HG03103 (cell line): ENCODE data around the gene ZNF423.
"Not testable (repeated sequence)": the region's sequence is repeated elsewhere in the genome, so short reads cannot be mapped to it uniquely, and the experiment has no call there.

ENCODE experiments used
- ATAC-seq: cut with Tn5 transposase; IDR thresholded peaks from one replicate; pipeline ENCODE4 v1.9.1; 2021; ENCODE audit warnings: low read depth; ENCODE audit not compliant: unreplicated experiment

ZNF423 gene

GRCh38 chr16:49526860-49527365, 329.0 kb downstream of the ZNF423 start:
- no peak for ATAC-seq

GRCh38 chr16:49524947-49525315, 331.0 kb downstream of the ZNF423 start:
- no peak for ATAC-seq

GRCh38 chr16:49524216-49524946, 331.5 kb downstream of the ZNF423 start:
- no peak for ATAC-seq

DNA sequence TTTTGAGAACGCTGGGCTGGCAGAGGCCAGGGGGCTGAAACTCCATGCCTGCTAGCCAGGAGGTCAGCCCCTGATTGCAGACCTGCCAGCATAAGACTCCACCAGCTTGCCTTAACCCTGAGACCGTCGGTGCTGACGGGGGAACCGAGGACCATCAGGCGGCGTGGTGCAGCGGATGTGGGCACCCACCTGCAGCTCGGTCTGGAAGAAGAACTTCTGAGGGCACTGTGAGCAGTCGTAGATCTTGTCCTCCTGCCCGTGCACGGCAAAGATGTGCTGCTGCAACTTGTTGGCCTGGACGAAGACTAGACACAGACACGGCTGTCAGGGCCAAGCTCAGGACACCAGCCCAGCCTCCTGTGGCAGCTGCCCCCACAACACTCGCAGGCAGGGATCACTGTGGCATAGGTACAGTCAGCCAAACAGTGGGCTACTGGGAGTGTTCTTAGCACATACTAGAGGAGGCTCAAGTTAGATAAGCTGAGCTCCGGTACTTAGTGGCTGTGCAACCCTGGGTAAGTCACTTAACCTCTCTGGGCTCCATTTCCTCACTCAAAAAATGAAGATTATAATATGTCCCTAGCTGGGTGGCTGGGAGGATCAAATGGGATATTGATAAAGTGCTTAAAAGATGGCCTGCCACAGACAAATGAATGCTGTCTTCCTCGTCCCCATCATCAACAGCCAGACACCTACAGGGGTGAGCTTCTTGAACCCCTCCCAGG, 332.3 kb downstream of the ZNF423 start:
- no peak for ATAC-seq

- no peak for ATAC-seq
These were observed 334.1 kb downstream of the ZNF423 start for GRCh38 chr16:49521734-49522325.

DNA sequence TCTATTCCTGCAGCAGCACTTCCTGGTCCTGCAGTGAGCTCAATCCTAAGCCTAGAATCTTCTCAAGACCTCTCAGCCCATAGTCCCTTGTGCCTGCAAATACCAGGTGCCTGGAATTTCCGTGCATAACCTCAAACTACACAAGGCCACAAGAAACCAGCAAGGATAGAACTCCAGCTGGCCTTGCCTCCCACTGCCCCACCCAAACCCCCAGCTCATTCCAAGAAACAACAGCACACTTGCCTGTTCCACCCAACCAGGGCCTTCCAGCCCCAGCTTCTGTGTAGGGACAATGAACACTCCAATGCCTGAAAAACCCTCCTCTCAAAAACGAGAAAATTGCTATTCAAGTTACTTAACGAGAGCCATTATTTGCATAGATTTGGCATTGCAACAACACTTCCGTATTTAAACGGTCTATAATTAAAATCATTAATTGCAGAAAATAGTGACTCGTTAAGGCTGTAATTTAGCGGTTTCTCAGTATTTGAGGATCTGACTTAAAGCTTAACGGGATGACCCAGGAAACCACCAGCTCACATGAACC, 335.3 kb downstream of the ZNF423 start:
- ATAC-seq = no peak

- no peak for ATAC-seq
These were observed 336.2 kb downstream of the ZNF423 start for GRCh38 chr16:49519741-49520140.

GRCh38 chr16:49519008-49519656, 336.8 kb downstream of the ZNF423 start:
- ATAC-seq = no peak

DNA sequence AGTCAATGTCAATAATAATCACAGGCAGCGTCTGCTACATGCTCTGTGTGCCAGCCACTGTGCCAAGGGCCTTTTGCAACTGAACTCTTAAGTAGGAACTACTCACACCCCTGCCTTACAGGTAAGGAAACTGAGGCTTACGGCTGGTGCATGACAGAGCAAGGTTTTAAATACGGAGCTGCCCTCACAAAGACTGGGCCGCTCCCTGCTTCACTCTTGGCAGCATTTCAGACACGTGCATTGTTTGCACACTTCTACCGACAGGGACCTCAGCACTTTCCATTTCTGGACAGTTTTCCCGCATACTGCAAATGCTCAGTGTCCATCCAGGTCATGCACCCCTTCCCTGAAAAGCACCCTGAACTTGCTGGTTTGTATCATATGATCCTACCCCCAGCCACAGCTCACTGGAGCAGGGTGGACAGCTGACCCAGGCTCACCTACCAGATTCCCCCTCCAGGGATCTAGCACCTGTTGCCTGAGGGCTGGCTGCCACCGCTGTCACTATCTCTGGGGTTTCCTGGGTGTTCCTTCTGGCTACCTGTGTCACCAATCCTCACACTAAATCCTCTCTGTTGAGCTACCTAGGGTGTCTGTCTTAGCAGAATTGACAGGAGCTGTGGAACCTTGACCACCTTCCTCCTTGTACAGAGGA, 339.4 kb downstream of the ZNF423 start:
- ATAC-seq = no peak

DNA sequence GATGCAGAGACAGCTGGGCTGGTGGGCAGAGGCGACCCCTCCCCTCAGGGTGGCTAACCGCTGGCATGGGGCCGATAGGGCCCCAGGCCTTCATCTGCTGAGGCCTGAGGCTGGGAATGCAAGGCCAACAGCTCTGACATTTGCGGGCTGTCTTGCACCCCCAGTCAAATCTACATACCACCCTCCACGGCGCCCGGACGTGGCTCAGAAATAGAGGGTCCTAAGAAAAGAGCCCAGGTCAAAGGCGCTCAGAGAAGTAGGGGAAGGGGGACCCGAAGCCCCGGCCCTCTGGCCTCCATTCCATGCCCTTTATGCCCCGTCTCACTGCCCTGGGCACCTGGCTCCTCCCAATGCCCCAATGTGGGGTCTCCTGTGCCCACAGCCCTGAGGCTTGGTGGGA, 340.1 kb downstream of the ZNF423 start:
- no peak for ATAC-seq

DNA sequence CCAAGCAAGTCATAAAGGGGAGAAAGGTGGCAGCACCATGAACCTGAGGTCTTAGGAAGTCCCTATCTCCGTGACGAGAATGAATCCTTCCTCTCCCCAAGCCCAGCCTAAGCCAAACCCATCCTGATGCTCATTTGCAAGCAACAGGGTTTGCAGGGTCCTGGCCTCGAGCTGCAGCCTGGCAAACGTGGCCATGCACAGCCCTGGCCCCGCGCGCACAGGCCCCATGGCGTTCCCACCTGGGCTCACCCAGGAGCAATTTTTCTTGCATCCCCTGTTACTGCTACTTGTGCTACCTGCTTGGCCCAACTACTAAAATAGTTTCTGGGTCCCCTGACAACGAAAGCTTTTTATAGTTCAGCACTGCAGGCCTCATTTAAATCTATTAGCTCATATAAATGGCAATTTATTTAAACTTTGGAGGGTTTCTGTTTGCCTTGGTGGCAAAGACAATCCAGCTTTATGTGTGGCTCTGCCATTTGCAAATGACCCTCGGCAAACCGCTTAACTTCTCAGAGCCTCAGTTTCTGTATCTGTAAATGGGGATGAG, 340.8 kb downstream of the ZNF423 start:
- no peak for ATAC-seq

- ATAC-seq = no peak
These were observed 341.6 kb downstream of the ZNF423 start for GRCh38 chr16:49514073-49514980.

DNA sequence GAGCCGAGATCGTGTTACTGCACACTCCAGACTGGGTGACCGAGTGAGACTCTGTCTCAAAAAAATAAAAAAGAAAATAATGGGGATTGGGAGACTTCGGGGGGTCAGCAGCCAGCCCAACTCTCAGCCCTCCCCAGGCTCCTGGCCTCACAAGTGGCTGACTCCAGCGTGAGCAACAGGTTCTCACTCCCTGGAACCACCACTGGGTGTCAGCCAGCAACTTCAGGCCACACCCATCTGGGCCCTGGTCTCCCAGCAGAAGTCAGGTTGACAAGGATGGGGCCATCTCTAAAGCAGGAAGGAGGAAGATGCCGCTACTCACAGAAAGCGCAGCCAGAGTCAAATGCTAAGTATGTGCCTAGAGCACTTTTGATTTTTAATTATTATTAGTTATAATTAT, 342.9 kb downstream of the ZNF423 start:
- no peak for ATAC-seq

DNA sequence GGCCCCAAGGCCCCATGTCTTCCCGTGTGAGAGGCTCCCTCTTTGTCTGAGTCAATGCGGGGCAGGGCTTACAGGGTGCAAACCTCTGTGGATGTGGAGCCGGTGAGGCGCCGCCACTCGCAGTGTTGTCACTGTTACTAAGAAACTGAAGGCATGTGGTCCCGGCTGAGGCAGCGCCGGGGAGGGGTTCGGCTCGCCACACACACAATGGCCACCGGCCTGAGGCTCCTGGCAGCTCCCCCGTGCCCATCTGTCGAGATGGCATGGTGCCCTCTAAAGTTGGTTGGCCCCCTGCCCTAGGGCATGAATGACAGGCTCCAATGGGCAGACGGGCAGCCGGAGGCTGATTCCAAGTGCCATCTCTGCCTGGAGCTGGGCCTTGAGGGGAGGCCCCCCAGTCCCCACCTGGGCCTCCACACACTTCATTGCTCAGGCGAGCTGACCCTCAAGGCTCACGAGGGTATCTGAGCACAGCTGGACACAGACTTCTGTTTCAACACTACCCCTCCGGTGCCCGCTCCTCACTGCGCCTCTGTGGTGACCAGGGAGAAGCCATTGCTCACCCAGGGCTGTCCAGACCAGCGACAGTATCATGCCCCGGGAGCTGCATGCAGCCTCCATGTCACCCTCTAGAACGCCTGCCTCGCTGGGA, 345.1 kb downstream of the ZNF423 start:
- no peak for ATAC-seq

- no peak for ATAC-seq
These were observed 345.8 kb downstream of the ZNF423 start for GRCh38 chr16:49510141-49510540.

DNA sequence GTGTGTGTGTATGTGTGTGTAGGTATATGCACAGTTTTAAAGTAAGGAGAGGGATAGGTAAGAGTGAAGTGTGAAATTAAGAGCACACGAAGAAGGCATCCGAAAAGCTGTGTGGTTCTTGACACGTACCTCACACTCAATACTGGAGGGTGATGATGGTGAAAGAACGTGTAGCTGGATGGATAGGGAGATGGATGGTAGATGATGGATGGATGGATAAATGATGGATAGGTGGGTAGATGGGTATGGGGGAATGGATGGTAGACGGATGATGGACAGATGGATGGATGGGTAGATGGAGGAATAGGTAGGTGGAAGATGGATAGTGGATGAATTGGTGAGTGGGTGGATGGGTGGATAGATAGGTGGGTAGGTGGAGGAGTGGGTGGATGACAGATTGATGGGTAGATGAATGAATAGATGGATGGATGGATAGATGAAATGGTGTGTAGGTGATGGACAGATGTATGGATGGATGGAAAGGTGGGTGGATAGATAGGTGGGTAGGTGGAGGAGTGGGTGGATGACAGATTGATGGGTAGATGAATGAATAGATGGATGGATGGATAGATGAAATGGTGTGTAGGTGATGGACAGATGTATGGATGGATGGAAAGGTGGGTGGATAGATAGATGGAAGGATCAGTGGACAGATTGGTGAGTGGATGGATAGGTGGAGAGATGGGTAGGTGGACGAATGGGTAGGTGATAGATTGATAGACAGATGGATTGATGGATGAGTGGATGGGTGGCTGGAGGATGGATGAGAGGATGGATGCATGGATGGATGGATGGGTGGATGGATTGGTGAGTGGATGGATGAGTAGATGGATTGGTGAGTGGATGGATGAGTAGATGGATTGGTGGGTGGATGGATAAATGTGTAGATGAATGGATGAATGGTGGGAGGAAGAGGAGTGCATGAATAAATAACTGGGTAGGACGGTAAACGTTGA, 349.6 kb downstream of the ZNF423 start:
- ATAC-seq = not testable (repeated sequence)

DNA sequence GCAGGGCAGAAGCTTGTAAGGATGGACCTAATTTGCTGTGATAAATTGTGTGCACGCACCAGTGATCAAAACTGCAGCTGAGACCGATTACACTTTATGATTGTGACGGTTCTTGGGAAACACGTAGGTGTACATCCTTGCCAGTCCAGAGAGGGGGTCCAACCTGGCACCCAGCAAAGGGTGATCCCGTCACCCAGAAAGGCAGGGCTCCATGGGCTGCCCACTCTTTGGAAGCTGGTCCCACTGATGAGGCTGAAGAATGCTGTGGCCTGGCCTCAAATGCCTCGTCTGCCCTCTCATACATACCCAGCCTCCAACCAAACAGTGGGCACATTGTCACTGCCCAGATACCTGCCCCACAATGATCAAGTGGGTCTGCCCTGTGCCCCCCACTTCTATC, 350.4 kb downstream of the ZNF423 start:
- ATAC-seq = no peak
